CD14-positive monocyte (primary cell): Measurements from ENCODE around the gene CGB1. TPM values are rescaled to one million over a fixed set of nuclear protein-coding genes. Genes with fewer than 3 reads are reported as not detected.

Experiments
- DNase-seq, 3 donors: peaks; one replicate each; pipeline ENCODE4 v3.0.0-alpha.2; 2011 to 2022
- H2AFZ ChIP-seq: 2 replicates; pipeline ENCODE4 v1.6.0; 2012; ENCODE audit warnings: mild to moderate bottlenecking, low read depth, low read length, inconsistent platforms; ENCODE audit not compliant: insufficient read depth, poor library complexity, severe bottlenecking
- H3K27ac ChIP-seq, 2 donors: 1 replicate in 1 of 2; 2 replicates in 1 of 2; pipeline ENCODE4 v1.5.1; 2012 to 2013; ENCODE audit warnings: low read length in 2 of 2, control low read depth in 1 of 2, inconsistent platforms in 1 of 2, low read depth in 1 of 2, mild to moderate bottlenecking in 1 of 2
- H3K27me3 ChIP-seq, 2 donors: one replicate each; pipeline versions ENCODE4 v1.6.0 to v1.6.1; 2011 to 2013; ENCODE audit warnings: low read length in 2 of 2; ENCODE audit not compliant: control insufficient read depth in 2 of 2, insufficient read depth in 2 of 2
- H3K36me3 ChIP-seq, 2 donors: replicated peaks in 1 of 2; 1 replicate in 1 of 2; 2 replicates in 1 of 2; pipeline versions ENCODE4 v1.5.1 to v1.6.1; 2012 to 2013; ENCODE audit warnings: low read length in 2 of 2, control low read depth in 1 of 2, inconsistent platforms in 1 of 2, mild to moderate bottlenecking in 1 of 2; ENCODE audit not compliant: insufficient read depth in 2 of 2, control insufficient read depth in 1 of 2
- H3K4me1 ChIP-seq, 2 donors: 1 replicate in 1 of 2; 2 replicates in 1 of 2; pipeline versions ENCODE4 v1.5.1 to v1.6.1; 2012 to 2013; ENCODE audit warnings: low read length in 2 of 2, control low read depth in 1 of 2, inconsistent platforms in 1 of 2, mild to moderate bottlenecking in 1 of 2, moderate library complexity in 1 of 2; ENCODE audit not compliant: insufficient read depth in 2 of 2, control insufficient read depth in 1 of 2
- H3K4me2 ChIP-seq: replicated peaks from 2 replicates; pipeline ENCODE3; 2012; ENCODE audit warnings: low read length, moderate library complexity, mild to moderate bottlenecking; ENCODE audit not compliant: poor library complexity, severe bottlenecking; ENCODE audit errors: extremely low read depth
- H3K4me3 ChIP-seq, 3 experiments: fragments of 200-600 bp in 1 of 3; sonication (generic) in 1 of 3; replicated peaks in 1 of 3; 1 replicate in 2 of 3; 2 replicates in 1 of 3; pipeline ENCODE4 v1.5.1; 2011 to 2013; ENCODE audit warnings: low read length in 3 of 3, mild to moderate bottlenecking in 3 of 3, control low read depth in 2 of 3, low read depth in 2 of 3, inconsistent platforms in 1 of 3, moderate library complexity in 1 of 3
- H3K79me2 ChIP-seq: 2 replicates; pipeline ENCODE4 v1.6.0; 2012; ENCODE audit warnings: mild to moderate bottlenecking, control low read depth, inconsistent platforms, low read length, moderate library complexity; ENCODE audit not compliant: insufficient read depth
- H3K9ac ChIP-seq: 2 replicates; pipeline ENCODE4 v1.6.0; 2017; ENCODE audit warnings: low read length, mild to moderate bottlenecking; ENCODE audit not compliant: insufficient read depth, poor library complexity, severe bottlenecking
- H3K9me3 ChIP-seq, 2 donors: replicated peaks in 1 of 2; 1 replicate in 1 of 2; 2 replicates in 1 of 2; pipeline versions ENCODE4 v1.5.1 to v1.6.1; 2012 to 2013; ENCODE audit warnings: low read length in 2 of 2, control low read depth in 1 of 2; ENCODE audit not compliant: control insufficient read depth in 1 of 2, insufficient read depth in 1 of 2
- H4K20me1 ChIP-seq: 2 replicates; pipeline ENCODE4 v1.6.0; 2012; ENCODE audit warnings: mild to moderate bottlenecking, low read length, control low read depth, moderate library complexity; ENCODE audit not compliant: insufficient read depth
- H3K27ac Mint-ChIP-seq, 7 donors: one replicate each; pipeline ENCODE4 v1.8.0; 2020; ENCODE audit warnings: mild to moderate bottlenecking in 7 of 7, mixed read lengths in 7 of 7, moderate library complexity in 6 of 7, inconsistent platforms in 2 of 7
- H3K27me3 Mint-ChIP-seq, 3 donors: one replicate each; pipeline ENCODE4 v1.8.0; 2021 to 2022; ENCODE audit warnings: low read depth in 3 of 3, mild to moderate bottlenecking in 3 of 3, mixed read lengths in 3 of 3, moderate library complexity in 3 of 3, inconsistent platforms in 1 of 3
- H3K36me3 Mint-ChIP-seq, 2 donors: one replicate each; pipeline ENCODE4 v1.8.0; 2020; ENCODE audit warnings: mixed read lengths in 2 of 2, inconsistent platforms in 1 of 2, mild to moderate bottlenecking in 1 of 2
- H3K4me1 Mint-ChIP-seq: one replicate; pipeline ENCODE4 v1.8.0; 2020; ENCODE audit warnings: mild to moderate bottlenecking, mixed read lengths
- H3K4me3 Mint-ChIP-seq, 2 donors: one replicate each; pipeline ENCODE4 v1.8.0; 2020; ENCODE audit warnings: mild to moderate bottlenecking in 2 of 2, mixed read lengths in 2 of 2, moderate library complexity in 1 of 2
- H3K9me3 Mint-ChIP-seq, 7 donors: one replicate each; pipeline ENCODE4 v1.8.0; 2020 to 2022; ENCODE audit warnings: mixed read lengths in 7 of 7, mild to moderate bottlenecking in 6 of 7, moderate library complexity in 6 of 7, inconsistent platforms in 2 of 7
- CTCF ChIP-seq: fragments of 200-600 bp; IDR thresholded peaks from one replicate; pipeline ENCODE4 v1.8.0; 2022; ENCODE audit warnings: antibody characterized with exemption, mild to moderate bottlenecking
- whole genome bisulfite sequencing: methylation state at CpG from one replicate; pipeline ENCODE4 v1.1.5; 2013; ENCODE audit warnings: missing lambda C conversion rate; ENCODE audit not compliant: insufficient coverage; 5-methylcytosine and 5-hydroxymethylcytosine counted together
- intact Hi-C, 2 donors: fragments of 100-400 bp; cut with micrococcal nuclease; formaldehyde crosslinking; loops; one replicate each; pipeline versions ENCODE4 v1.15.0 to v1.15.1; 2023
- polyA plus RNA-seq, 3 donors: library from polyadenylated mRNA; depleted of rRNA in 1 of 3; unstranded in 2 of 3; stranded (reverse) in 1 of 3; fragments of 300-500 nt in 2 of 3; fragments of >200 nt in 1 of 3; fragmentation: Illumina TruSeq in 2 of 3; gene quantifications; 1 replicate in 2 of 3; 2 replicates in 1 of 3; pipeline ENCODE4 v1.2.3, GENCODE V29; 2012 to 2021

CGB1 gene
- polyA plus RNA-seq, 3 donors, result not detected

- no peaks in the 10 kb centered on the region for H3K9me3 Mint-ChIP-seq
- DNase-seq, result peak in 1 of 3 donors; percentile 43
- H3K36me3 ChIP-seq, result peaks cover under 1 to 13% of the 10 kb centered on the region in 2 donors
- no peaks in the 10 kb centered on the region for H3K27me3 Mint-ChIP-seq
- no peaks in the 10 kb centered on the region for H4K20me1 ChIP-seq
- no peak overlapping the region for H3K4me3 Mint-ChIP-seq
- H3K27ac ChIP-seq, result no peak overlapping the region
- peaks cover 7 to 29% of the 10 kb centered on the region in 2 donors for H3K36me3 Mint-ChIP-seq
- H3K9me3 ChIP-seq, result no peaks in the 10 kb centered on the region
- H3K27ac Mint-ChIP-seq, result peak overlapping the region in 2 of 7 donors; percentile 23 to 36
- H3K4me2 ChIP-seq, result no peak overlapping the region
- TF ChIP-seq CTCF, result peak; percentile 42
- WGBS, result 89% methylated on average over 5 of the region's 5 CpGs
- peaks cover 12 to 18% of the 10 kb centered on the region in 2 donors for H3K4me1 ChIP-seq
- peaks cover 13% of the 10 kb centered on the region for H3K4me1 Mint-ChIP-seq
- H2AFZ ChIP-seq, result no peak overlapping the region
- no peaks in the 10 kb centered on the region for H3K27me3 ChIP-seq
- no peak overlapping the region for H3K9ac ChIP-seq
- peaks cover 43% of the 10 kb centered on the region for H3K79me2 ChIP-seq
- no peak overlapping the region for H3K4me3 ChIP-seq
- intact Hi-C loops, result loop anchor here in 1 of 2 donors (10.0 kb wide), 1 partner anchor 673 kb away; the partner anchor contains the start of gene EMP3
These were observed 38.7 kb downstream of the CGB1 start for GRCh38 chr19:48997972-48998371.

- Mint-ChIP-seq H3K27ac (peak overlapping the region; percentile 91 to 99 (median 97)), H3K27me3 (peaks cover 0 to 3% (median 0%) of the 10 kb centered on the region in 3 donors), H3K4me1 (peaks cover 26% of the 10 kb centered on the region), H3K4me3 (peak overlapping the region; percentile 92 to 94), H3K9me3 (peaks cover 0 to 1% (median 0%) of the 10 kb centered on the region in 7 donors), H3K36me3 (peaks cover 8 to 26% of the 10 kb centered on the region in 2 donors)
- peak overlapping the region; percentile 85 for H3K9ac ChIP-seq
- no peaks in the 10 kb centered on the region for H3K27me3 ChIP-seq
- H3K79me2 ChIP-seq, result peaks cover 77% of the 10 kb centered on the region
- H3K4me1 ChIP-seq, result peaks cover 25 to 40% of the 10 kb centered on the region in 2 donors
- H4K20me1 ChIP-seq, result peaks cover 8% of the 10 kb centered on the region
- H3K4me2 ChIP-seq, result peak overlapping the region; percentile 98
- peak overlapping the region; percentile 59 to 98 (median 93) for H3K4me3 ChIP-seq
- intact Hi-C loops, result loop anchor here in 1 of 2 donors (10.0 kb wide), 1 partner anchor 669 kb away; the partner anchor contains the start of gene EMP3
- H2AFZ ChIP-seq, result peak overlapping the region; percentile 95
- WGBS, result under 1% methylated on average over 10 of the region's 13 CpGs
- no peak for TF ChIP-seq CTCF
- no peaks in the 10 kb centered on the region for H3K9me3 ChIP-seq
- H3K36me3 ChIP-seq, result peaks cover 7 to 16% of the 10 kb centered on the region in 2 donors
- no peak for DNase-seq
- peak overlapping the region; percentile 86 to 94 for H3K27ac ChIP-seq
These were observed 42.7 kb downstream of the CGB1 start for GRCh38 chr19:48994035-48994386.
